HCT116 (cell line): ENCODE measurements around the gene GABRA4. TPM values are rescaled to one million over a fixed set of nuclear protein-coding genes. Genes with fewer than 3 reads are reported as not detected.

Experiments
- ATAC-seq: fragments of 200-7000 bp; cut with Tn5 transposase; 2 replicates; pipeline ENCODE4 v1.9.1; 2020; ENCODE audit warnings: mild to moderate bottlenecking, moderate library complexity
- BruUV-seq: library from RNA; stranded (reverse); fragments of 400-500 nt; replicated peaks from 2 replicates; lab custom pipeline; 2021; lab: Mats Ljungman, UMichigan
- CTCF ChIA-PET: fragments of 300-600 bp; sonication (Branson Sonifier 250); formaldehyde crosslinking; loops from one replicate; lab custom pipeline; 2021; ENCODE audit warnings: antibody characterized with exemption; lab: Charles Lee
- POLR2A ChIA-PET: fragments of 300-600, 350-600 bp; sonication (Branson Sonifier 250); formaldehyde crosslinking; loops from one replicate; lab custom pipeline; 2021; ENCODE audit warnings: antibody characterized with exemption; lab: Charles Lee
- RAD21 ChIA-PET, 2 experiments: fragments of 300-600 bp; sonication (Branson Sonifier 250); formaldehyde crosslinking; loops; one replicate each; lab custom pipeline; 2023; ENCODE audit warnings: low total read pairs in 2 of 2; ENCODE audit not compliant: uncharacterized antibody in 2 of 2, unreplicated experiment in 2 of 2, low non-redundant PET in 1 of 2; lab: Charles Lee
- DNase-seq: peaks from one replicate; pipeline ENCODE4 v3.0.0-alpha.2; 2010; ENCODE audit warnings: low read depth, low spot score
- H2AFZ ChIP-seq: fragments of 200-600 bp; shearing (Covaris generic), sonication (generic); 2 replicates; pipeline ENCODE4 v1.6.1; 2017; ENCODE audit warnings: low read depth, mixed run types, mixed read lengths, antibody characterized with exemption, low read length; ENCODE audit not compliant: poor library complexity, severe bottlenecking
- H3K27ac ChIP-seq: 2 replicates; pipeline ENCODE4 v1.5.1; 2012; ENCODE audit warnings: low read depth, low read length
- H3K27me3 ChIP-seq: fragments of 200-600 bp; sonication (generic); 2 replicates; pipeline ENCODE4 v1.6.1; 2016; ENCODE audit warnings: mixed run types, low read length, mixed read lengths; ENCODE audit not compliant: insufficient read depth
- H3K36me3 ChIP-seq, 2 experiments: fragments of 200-500 bp in 1 of 2; fragments of 200-600 bp in 1 of 2; sonication (Bioruptor generic) in 1 of 2; sonication (generic) in 1 of 2; 2 replicates each; pipeline versions ENCODE4 v1.5.1 to v1.6.1; 2014 to 2016; ENCODE audit warnings: low read length in 2 of 2, inconsistent platforms in 1 of 2, mixed read lengths in 1 of 2, mixed run types in 1 of 2; ENCODE audit not compliant: insufficient read depth in 2 of 2, control insufficient read depth in 1 of 2
- H3K4me1 ChIP-seq, 2 experiments: fragments of 200-600 bp in 1 of 2; sonication (generic) in 1 of 2; 2 replicates each; pipeline versions ENCODE4 v1.5.1 to v1.6.1; 2012 to 2017; ENCODE audit warnings: low read length in 2 of 2, inconsistent platforms in 1 of 2, mild to moderate bottlenecking in 1 of 2, mixed read lengths in 1 of 2, mixed run types in 1 of 2, moderate library complexity in 1 of 2; ENCODE audit not compliant: insufficient read depth in 2 of 2, control insufficient read depth in 1 of 2
- H3K4me2 ChIP-seq: fragments of 200-600 bp; sonication (generic); 2 replicates; pipeline ENCODE4 v1.6.1; 2017; ENCODE audit warnings: mixed run types, low read length, mixed read lengths
- H3K4me3 ChIP-seq, 2 experiments: fragments of 200-600 bp in 1 of 2; sonication (generic) in 1 of 2; replicated peaks in 1 of 2; 2 replicates each; pipeline ENCODE4 v1.5.1; 2011 to 2016; ENCODE audit warnings: low read length in 2 of 2, control low read depth in 1 of 2, low read depth in 1 of 2, mild to moderate bottlenecking in 1 of 2, mixed read lengths in 1 of 2, mixed run types in 1 of 2
- H3K79me2 ChIP-seq: fragments of 200-600 bp; sonication (generic); 2 replicates; pipeline ENCODE4 v1.6.1; 2017; ENCODE audit warnings: mild to moderate bottlenecking, mixed run types, low read length, moderate library complexity, mixed read lengths; ENCODE audit not compliant: insufficient read depth
- H3K9ac ChIP-seq: fragments of 200-600 bp; sonication (generic); 2 replicates; pipeline ENCODE4 v1.6.1; 2016; ENCODE audit warnings: low read length, mixed read lengths
- H3K9me2 ChIP-seq: fragments of 200-600 bp; sonication (generic), shearing (Covaris generic); 2 replicates; pipeline ENCODE4 v1.6.1; 2017; ENCODE audit warnings: mixed run types, mild to moderate bottlenecking, moderate library complexity; ENCODE audit not compliant: insufficient read depth
- H3K9me3 ChIP-seq, 2 experiments: fragments of 200-500 bp in 1 of 2; fragments of 200-600 bp in 1 of 2; sonication (Bioruptor generic) in 1 of 2; sonication (generic) in 1 of 2; 2 replicates each; pipeline ENCODE4 v1.6.1; 2014 to 2017; ENCODE audit warnings: low read length in 2 of 2, mixed read lengths in 2 of 2, inconsistent platforms in 1 of 2, low read depth in 1 of 2, mild to moderate bottlenecking in 1 of 2, mixed run types in 1 of 2, moderate library complexity in 1 of 2; ENCODE audit not compliant: control insufficient read depth in 1 of 2, insufficient read depth in 1 of 2
- H4K20me1 ChIP-seq: fragments of 200-600 bp; sonication (generic), shearing (Covaris generic); 2 replicates; pipeline ENCODE4 v1.6.1; 2017; ENCODE audit warnings: mixed run types, mild to moderate bottlenecking, moderate library complexity; ENCODE audit not compliant: insufficient read depth
- ATF3 ChIP-seq: IDR thresholded peaks from 2 replicates; pipeline ENCODE4 v1.6.1; 2012
- CEBPB ChIP-seq: IDR thresholded peaks from 2 replicates; pipeline ENCODE4 v1.6.1; 2012; ENCODE audit warnings: low read depth
- CTCF ChIP-seq, 3 experiments: fragments of 200-600 bp in 1 of 3; sonication (generic) in 1 of 3; IDR thresholded peaks in 2 of 3; conservative IDR thresholded peaks in 1 of 3; 2 replicates each; pipeline ENCODE4 v1.5.1; 2012 to 2017; ENCODE audit warnings: low read depth in 2 of 3, low read length in 2 of 3, antibody characterized with exemption in 1 of 3, borderline replicate concordance in 1 of 3, control low read depth in 1 of 3, mild to moderate bottlenecking in 1 of 3, mixed read lengths in 1 of 3, mixed run types in 1 of 3, moderate library complexity in 1 of 3; ENCODE audit not compliant: insufficient read depth in 1 of 3
- ELF1 ChIP-seq: IDR thresholded peaks from 2 replicates; pipeline ENCODE4 v1.6.1; 2012; ENCODE audit warnings: low read depth, borderline replicate concordance
- EZH2 ChIP-seq: fragments of 200-600 bp; sonication (generic); IDR thresholded peaks from 2 replicates; pipeline ENCODE4 v1.6.1; 2017; ENCODE audit warnings: antibody characterized with exemption, mixed run types
- EZH2phosphoT487 ChIP-seq: fragments of 200-600 bp; IDR thresholded peaks from 2 replicates; pipeline ENCODE4 v1.6.1; 2018; ENCODE audit warnings: antibody characterized with exemption, borderline replicate concordance
- FOSL1 ChIP-seq: IDR thresholded peaks from 2 replicates; pipeline ENCODE4 v1.6.1; 2012; ENCODE audit warnings: low read depth
- JUND ChIP-seq: IDR thresholded peaks from 2 replicates; pipeline ENCODE4 v1.6.1; 2012
- POLR2A ChIP-seq: IDR thresholded peaks from 2 replicates; pipeline ENCODE4 v1.7.0; 2011; ENCODE audit warnings: borderline replicate concordance; ENCODE audit not compliant: insufficient read depth, insufficient read length; ENCODE audit errors: extremely low read depth
- RAD21 ChIP-seq: IDR thresholded peaks from 2 replicates; pipeline ENCODE4 v1.6.1; 2012; ENCODE audit warnings: low read depth, mild to moderate bottlenecking
- SP1 ChIP-seq: IDR thresholded peaks from 2 replicates; pipeline ENCODE4 v1.6.1; 2012; ENCODE audit warnings: low read depth
- SRF ChIP-seq: IDR thresholded peaks from 2 replicates; pipeline ENCODE4 v1.6.1; 2012; ENCODE audit warnings: low read depth
- TCF7L2 ChIP-seq: IDR thresholded peaks from 2 replicates; pipeline ENCODE4 v1.7.0; 2011; ENCODE audit warnings: borderline replicate concordance, inconsistent platforms; ENCODE audit not compliant: insufficient read depth, insufficient read length; ENCODE audit errors: extremely low read depth
- YY1 ChIP-seq: IDR thresholded peaks from 2 replicates; pipeline ENCODE4 v1.6.1; 2011; ENCODE audit warnings: low read length, low read depth, moderate library complexity, mild to moderate bottlenecking; ENCODE audit not compliant: insufficient replicate concordance; ENCODE audit errors: extremely low read depth
- ZBTB33 ChIP-seq: IDR thresholded peaks from 2 replicates; pipeline ENCODE4 v1.6.1; 2011; ENCODE audit warnings: mild to moderate bottlenecking, low read length, moderate library complexity; ENCODE audit not compliant: insufficient replicate concordance; ENCODE audit errors: extremely low read depth
- ZFX ChIP-seq: fragments of 450-650 bp; IDR thresholded peaks from 2 replicates; pipeline ENCODE4 v1.6.1; 2017
- ZNF274 ChIP-seq: fragments of 200-500 bp; sonication (Bioruptor generic); IDR thresholded peaks from 2 replicates; pipeline ENCODE4 v1.6.1; 2014; ENCODE audit warnings: mild to moderate bottlenecking, low read depth, low read length, inconsistent platforms
- intact Hi-C: fragments of 100-400 bp; cut with micrococcal nuclease; formaldehyde crosslinking; loops from 2 replicates; pipeline ENCODE4 v1.10.0; 2022
- total RNA-seq: library from RNA; stranded (reverse); gene quantifications from one replicate; pipeline ENCODE4 v1.2.1, GENCODE V29; 2021; ENCODE audit not compliant: unreplicated experiment
- TF ChIP-seq, protein P1 (sequence below): IDR thresholded peaks from 2 replicates; pipeline ENCODE4 v1.6.1; 2012; ENCODE audit warnings: low read depth

Gene GABRA4
- total RNA-seq, 1 experiment from 2014 or later = not detected

GRCh38 chr4:46949822-46950221 lies 43.6 kb downstream of the GABRA4 start:
- CTCF ChIA-PET = no interaction called here

More at GRCh38 chr4:46949822-46950221, 43.6 kb downstream of the GABRA4 start:
- no peaks in the 10 kb centered on the region for H3K9me2 ChIP-seq
- intact Hi-C loops = no loop called here
- H3K36me3 ChIP-seq = no peaks in the 10 kb centered on the region
- ChIA-PET POLR2A (no interaction called here), RAD21 (no interaction called here)
- ATAC-seq (no peak), DNase-seq (no peak)
- H2AFZ ChIP-seq = no peak overlapping the region
- TF ChIP-seq POLR2A (no peak), EZH2phosphoT487 (no peak), TCF7L2 (no peak), ZFX (no peak), YY1 (no peak), SRF (no peak), ATF3 (no peak), FOSL1 (no peak), CTCF (IDR thresholded peaks at IDR 0.05 in 2 of 3, conservative IDR thresholded peaks at IDR 0.05 in 1 of 3; ENCODE audit: borderline replicate concordance in 1 of 3, insufficient read depth in 1 of 3, low read depth in 2 of 3, low read length in 2 of 3) (no peak), JUND (no peak), SP1 (no peak), CEBPB (no peak), ZBTB33 (no peak), ZNF274 (no peak), EZH2 (no peak), RAD21 (no peak), ELF1 (no peak)
- TF ChIP-seq, protein P1, sequence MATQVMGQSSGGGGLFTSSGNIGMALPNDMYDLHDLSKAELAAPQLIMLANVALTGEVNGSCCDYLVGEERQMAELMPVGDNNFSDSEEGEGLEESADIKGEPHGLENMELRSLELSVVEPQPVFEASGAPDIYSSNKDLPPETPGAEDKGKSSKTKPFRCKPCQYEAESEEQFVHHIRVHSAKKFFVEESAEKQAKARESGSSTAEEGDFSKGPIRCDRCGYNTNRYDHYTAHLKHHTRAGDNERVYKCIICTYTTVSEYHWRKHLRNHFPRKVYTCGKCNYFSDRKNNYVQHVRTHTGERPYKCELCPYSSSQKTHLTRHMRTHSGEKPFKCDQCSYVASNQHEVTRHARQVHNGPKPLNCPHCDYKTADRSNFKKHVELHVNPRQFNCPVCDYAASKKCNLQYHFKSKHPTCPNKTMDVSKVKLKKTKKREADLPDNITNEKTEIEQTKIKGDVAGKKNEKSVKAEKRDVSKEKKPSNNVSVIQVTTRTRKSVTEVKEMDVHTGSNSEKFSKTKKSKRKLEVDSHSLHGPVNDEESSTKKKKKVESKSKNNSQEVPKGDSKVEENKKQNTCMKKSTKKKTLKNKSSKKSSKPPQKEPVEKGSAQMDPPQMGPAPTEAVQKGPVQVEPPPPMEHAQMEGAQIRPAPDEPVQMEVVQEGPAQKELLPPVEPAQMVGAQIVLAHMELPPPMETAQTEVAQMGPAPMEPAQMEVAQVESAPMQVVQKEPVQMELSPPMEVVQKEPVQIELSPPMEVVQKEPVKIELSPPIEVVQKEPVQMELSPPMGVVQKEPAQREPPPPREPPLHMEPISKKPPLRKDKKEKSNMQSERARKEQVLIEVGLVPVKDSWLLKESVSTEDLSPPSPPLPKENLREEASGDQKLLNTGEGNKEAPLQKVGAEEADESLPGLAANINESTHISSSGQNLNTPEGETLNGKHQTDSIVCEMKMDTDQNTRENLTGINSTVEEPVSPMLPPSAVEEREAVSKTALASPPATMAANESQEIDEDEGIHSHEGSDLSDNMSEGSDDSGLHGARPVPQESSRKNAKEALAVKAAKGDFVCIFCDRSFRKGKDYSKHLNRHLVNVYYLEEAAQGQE = no peak
- no peaks in the 10 kb centered on the region for H3K79me2 ChIP-seq
- no peaks in the 10 kb centered on the region for H3K4me1 ChIP-seq
- H3K27ac ChIP-seq = no peak overlapping the region
- H3K9me3 ChIP-seq = no peaks in the 10 kb centered on the region
- H3K27me3 ChIP-seq = no peaks in the 10 kb centered on the region
- H4K20me1 ChIP-seq = no peaks in the 10 kb centered on the region
- H3K9ac ChIP-seq = no peak overlapping the region
- H3K4me3 ChIP-seq = no peak overlapping the region
- no TSS peak for BruUV-seq
- no peak overlapping the region for H3K4me2 ChIP-seq
